Chondrocyte (in vitro differentiated cells): ENCODE measurements around the gene PRR29. TPM values are rescaled to one million over a fixed set of nuclear protein-coding genes. Genes with fewer than 3 reads are reported as not detected.

Experiments used
- DNase-seq: peaks from one replicate; pipeline ENCODE4 v3.0.0; 2021; ENCODE audit warnings: mixed read lengths, low spot score
- H3K27ac Mint-ChIP-seq: one replicate; pipeline ENCODE4 v1.8.0; 2021; ENCODE audit warnings: mild to moderate bottlenecking, moderate library complexity, mixed read lengths; ENCODE audit not compliant: unreplicated experiment
- H3K27me3 Mint-ChIP-seq: 2 replicates; pipeline ENCODE4 v1.8.0; 2021; ENCODE audit warnings: low read depth, mixed read lengths
- H3K36me3 Mint-ChIP-seq: 2 replicates; pipeline ENCODE4 v1.8.0; 2021; ENCODE audit warnings: low read depth, mixed read lengths
- H3K4me1 Mint-ChIP-seq: 2 replicates; pipeline ENCODE4 v1.8.0; 2021; ENCODE audit warnings: low read depth, mild to moderate bottlenecking, mixed read lengths
- H3K4me3 Mint-ChIP-seq: one replicate; pipeline ENCODE4 v1.8.0; 2021; ENCODE audit warnings: mild to moderate bottlenecking, moderate library complexity, mixed read lengths; ENCODE audit not compliant: unreplicated experiment
- H3K9me3 Mint-ChIP-seq: 2 replicates; pipeline ENCODE4 v1.8.0; 2021; ENCODE audit warnings: low read depth, mixed read lengths
- CTCF ChIP-seq: fragments of 200-600 bp; sonication (generic); IDR thresholded peaks from 2 replicates; pipeline ENCODE4 v1.5.0; 2021; ENCODE audit warnings: antibody characterized with exemption, mild to moderate bottlenecking, moderate library complexity
- total RNA-seq: library from RNA; stranded (reverse); gene quantifications from 3 replicates; pipeline ENCODE4 v1.2.1, GENCODE V29; 2021

Gene PRR29
- total RNA-seq, 1 donor from 2014 or later, result 0.35 TPM

- no peak for DNase-seq
- Mint-ChIP-seq H3K27ac (no peak overlapping the region), H3K9me3 (no peaks in the 10 kb centered on the region), H3K36me3 (no peaks in the 10 kb centered on the region), H3K4me1 (peaks cover 3% of the 10 kb centered on the region), H3K27me3 (peaks cover 3% of the 10 kb centered on the region), H3K4me3 (no peak overlapping the region)
- no peak for TF ChIP-seq CTCF
Measured at GRCh38 chr17:63960430-63960829, 37.7 kb upstream of the PRR29 start.

GRCh38 chr17:63961355-63962212, 36.6 kb upstream of the PRR29 start:
- no peak overlapping the region for H3K4me3 Mint-ChIP-seq
- H3K9me3 Mint-ChIP-seq, result no peaks in the 10 kb centered on the region
- peaks cover 3% of the 10 kb centered on the region for H3K27me3 Mint-ChIP-seq
- peaks cover 3% of the 10 kb centered on the region for H3K4me1 Mint-ChIP-seq
- peak; percentile 79 for DNase-seq
- no peak overlapping the region for H3K27ac Mint-ChIP-seq
- H3K36me3 Mint-ChIP-seq, result no peaks in the 10 kb centered on the region
- TF ChIP-seq CTCF, result no peak

GRCh38 chr17:63962298-63962744, 35.8 kb upstream of the PRR29 start:
- Mint-ChIP-seq H3K9me3 (no peaks in the 10 kb centered on the region), H3K4me3 (no peak overlapping the region), H3K27me3 (peaks cover 3% of the 10 kb centered on the region), H3K4me1 (peaks cover 3% of the 10 kb centered on the region), H3K27ac (no peak overlapping the region), H3K36me3 (no peaks in the 10 kb centered on the region)
- DNase-seq, result no peak
- TF ChIP-seq CTCF, result no peak

- peaks cover 3% of the 10 kb centered on the region for H3K4me1 Mint-ChIP-seq
- no peaks in the 10 kb centered on the region for H3K36me3 Mint-ChIP-seq
- H3K9me3 Mint-ChIP-seq, result no peaks in the 10 kb centered on the region
- peaks cover 3% of the 10 kb centered on the region for H3K27me3 Mint-ChIP-seq
- H3K27ac Mint-ChIP-seq, result no peak overlapping the region
- no peak overlapping the region for H3K4me3 Mint-ChIP-seq
- no peak for TF ChIP-seq CTCF
- DNase-seq, result no peak
Measured at GRCh38 chr17:63963123-63963522, 35.0 kb upstream of the PRR29 start.

GRCh38 chr17:63966646-63967264, 31.4 kb upstream of the PRR29 start:
- H3K9me3 Mint-ChIP-seq, result no peaks in the 10 kb centered on the region
- DNase-seq, result no peak
- no peak for TF ChIP-seq CTCF
- no peak overlapping the region for H3K27ac Mint-ChIP-seq
- no peaks in the 10 kb centered on the region for H3K36me3 Mint-ChIP-seq
- H3K27me3 Mint-ChIP-seq, result peaks cover 9% of the 10 kb centered on the region
- H3K4me3 Mint-ChIP-seq, result no peak overlapping the region
- no peaks in the 10 kb centered on the region for H3K4me1 Mint-ChIP-seq
